ENCODE measurements around the gene RAB5B.

DNA sequence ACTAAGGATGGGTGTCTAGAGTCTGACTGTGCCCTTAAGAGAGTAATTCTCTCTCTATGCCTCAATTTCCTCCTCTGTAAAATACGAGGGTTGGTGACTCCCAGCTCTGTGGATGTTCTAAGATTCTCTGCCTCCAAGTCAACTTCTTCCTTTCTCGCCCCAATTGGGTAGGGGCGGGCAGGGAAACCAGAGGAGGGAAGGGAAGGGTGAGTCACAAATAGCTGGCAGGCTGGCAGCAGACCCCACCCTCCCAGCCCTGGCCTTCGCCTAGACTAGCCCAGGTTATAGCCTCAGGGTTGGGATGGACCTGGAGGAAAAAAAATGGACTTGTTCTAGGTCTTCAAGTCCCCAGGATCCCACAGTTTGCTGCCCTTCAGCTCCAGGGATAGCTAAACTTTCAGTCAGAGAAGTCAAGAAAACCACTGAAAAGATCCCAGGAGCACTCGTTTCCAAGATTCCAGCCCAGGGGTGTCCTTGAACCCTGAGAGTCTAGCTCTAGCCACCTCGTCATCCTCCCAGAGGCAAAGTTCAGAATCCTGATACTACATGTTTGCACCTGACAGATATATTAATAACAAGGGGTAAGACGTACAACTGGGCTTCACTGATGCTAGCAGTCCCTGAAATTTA lies 40.6 kb upstream of the RAB5B start:
- TF ChIP-seq POLR2AphosphoS5 (IDR thresholded peaks at IDR 0.05; ENCODE audit: borderline replicate concordance, low read depth, low read length) (no peak), EZH2 (IDR thresholded peaks at IDR 0.05) (no peak), FOXP2 (optimal IDR thresholded peaks at IDR 0.05; ENCODE audit: control extremely low read depth, extremely low read length, insufficient read depth) (no peak)
